Measurements from ENCODE around the gene SPOCD1. TPM values are rescaled to one million over a fixed set of nuclear protein-coding genes. Genes with fewer than 3 reads are reported as not detected.
A peak's percentile ranks its signal among the peaks of the same experiment; 100 is the strongest.

SPOCD1 gene
- total and polyA plus RNA-seq, 12 donors = 0.09 to 2.4 (median 0.61) TPM

DNA sequence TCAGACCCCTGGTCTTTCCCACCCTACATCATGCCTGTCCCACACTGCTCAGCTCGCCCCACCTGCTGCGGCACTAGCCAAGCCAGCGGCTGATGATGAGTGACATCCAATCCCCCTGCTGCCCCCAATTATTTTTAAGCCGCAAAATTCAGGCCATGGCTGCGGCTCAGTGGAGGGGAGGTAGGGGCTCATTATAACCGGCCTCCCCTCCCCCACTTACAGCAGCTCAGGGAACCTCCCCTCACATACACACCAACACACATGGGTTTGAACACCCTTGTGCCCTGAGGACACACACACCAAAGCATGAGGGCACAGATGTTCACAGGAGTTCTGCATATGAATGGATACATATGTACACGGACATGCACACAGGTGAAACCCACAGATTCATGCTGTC is 57.0 kb downstream of the SPOCD1 start:
- Histone ChIP-seq H3K4me1 (replicated peaks in 1 of 2) (peaks cover 17 to 31% of the 10 kb centered on the region in 2 donors), H3K9me3 (replicated peaks in 1 of 3) (no peaks in the 10 kb centered on the region), H3K27me3 (peaks cover 2% of the 10 kb centered on the region), H3K4me3 (no peak overlapping the region), H3K27ac (no peak overlapping the region), H3K36me3 (replicated peaks in 1 of 2) (no peaks in the 10 kb centered on the region)
- 89 to 94% (median 90%) methylated on average over 6 to 7 of the region's 7 CpGs for WGBS, 4 donors
- TF ChIP-seq, protein P1, sequence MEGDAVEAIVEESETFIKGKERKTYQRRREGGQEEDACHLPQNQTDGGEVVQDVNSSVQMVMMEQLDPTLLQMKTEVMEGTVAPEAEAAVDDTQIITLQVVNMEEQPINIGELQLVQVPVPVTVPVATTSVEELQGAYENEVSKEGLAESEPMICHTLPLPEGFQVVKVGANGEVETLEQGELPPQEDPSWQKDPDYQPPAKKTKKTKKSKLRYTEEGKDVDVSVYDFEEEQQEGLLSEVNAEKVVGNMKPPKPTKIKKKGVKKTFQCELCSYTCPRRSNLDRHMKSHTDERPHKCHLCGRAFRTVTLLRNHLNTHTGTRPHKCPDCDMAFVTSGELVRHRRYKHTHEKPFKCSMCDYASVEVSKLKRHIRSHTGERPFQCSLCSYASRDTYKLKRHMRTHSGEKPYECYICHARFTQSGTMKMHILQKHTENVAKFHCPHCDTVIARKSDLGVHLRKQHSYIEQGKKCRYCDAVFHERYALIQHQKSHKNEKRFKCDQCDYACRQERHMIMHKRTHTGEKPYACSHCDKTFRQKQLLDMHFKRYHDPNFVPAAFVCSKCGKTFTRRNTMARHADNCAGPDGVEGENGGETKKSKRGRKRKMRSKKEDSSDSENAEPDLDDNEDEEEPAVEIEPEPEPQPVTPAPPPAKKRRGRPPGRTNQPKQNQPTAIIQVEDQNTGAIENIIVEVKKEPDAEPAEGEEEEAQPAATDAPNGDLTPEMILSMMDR (IDR thresholded peaks at IDR 0.05) = no peak
- no peak for TF ChIP-seq POLR2A (IDR thresholded peaks at IDR 0.05)
- no peak for DNase-seq
- intact Hi-C loops (cut with DNase I) = no loop called here

DNA sequence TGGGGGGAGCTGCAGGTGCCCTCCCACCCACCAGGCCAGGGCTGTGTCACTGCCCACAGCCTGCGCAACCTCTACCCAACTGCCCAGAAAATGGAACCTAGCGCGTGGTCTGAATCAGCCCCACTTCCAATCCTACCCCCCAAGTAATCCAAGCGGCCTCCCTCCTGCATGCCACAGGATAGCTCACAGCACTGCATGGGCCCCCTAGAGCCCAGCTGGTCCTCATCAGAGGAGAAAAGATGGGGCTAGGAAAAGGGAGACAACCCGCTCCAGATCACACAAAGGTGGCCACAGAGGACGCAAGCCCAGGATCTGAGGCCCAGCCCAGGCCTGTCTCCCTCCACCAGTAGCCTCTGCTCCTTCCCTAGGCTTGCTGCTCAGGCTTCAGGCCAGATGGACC is 57.8 kb downstream of the SPOCD1 start:
- TF ChIP-seq, protein P1 (IDR thresholded peaks at IDR 0.05) = no peak
- TF ChIP-seq POLR2A (IDR thresholded peaks at IDR 0.05) = no peak
- H3K4me3 ChIP-seq = no peak overlapping the region
- intact Hi-C loops (cut with DNase I) = no loop called here
- no peak for DNase-seq
- WGBS, 4 donors = 95 to 100% (median 97%) methylated on average over 3 to 6 of the region's 6 CpGs
- H3K36me3 ChIP-seq (replicated peaks in 1 of 2) = no peaks in the 10 kb centered on the region
- no peak overlapping the region for H3K27ac ChIP-seq
- H3K9me3 ChIP-seq (replicated peaks in 1 of 3) = no peaks in the 10 kb centered on the region
- H3K4me1 ChIP-seq (replicated peaks in 1 of 2) = peaks cover 9 to 39% of the 10 kb centered on the region in 2 donors
- peaks cover 2% of the 10 kb centered on the region for H3K27me3 ChIP-seq

DNA sequence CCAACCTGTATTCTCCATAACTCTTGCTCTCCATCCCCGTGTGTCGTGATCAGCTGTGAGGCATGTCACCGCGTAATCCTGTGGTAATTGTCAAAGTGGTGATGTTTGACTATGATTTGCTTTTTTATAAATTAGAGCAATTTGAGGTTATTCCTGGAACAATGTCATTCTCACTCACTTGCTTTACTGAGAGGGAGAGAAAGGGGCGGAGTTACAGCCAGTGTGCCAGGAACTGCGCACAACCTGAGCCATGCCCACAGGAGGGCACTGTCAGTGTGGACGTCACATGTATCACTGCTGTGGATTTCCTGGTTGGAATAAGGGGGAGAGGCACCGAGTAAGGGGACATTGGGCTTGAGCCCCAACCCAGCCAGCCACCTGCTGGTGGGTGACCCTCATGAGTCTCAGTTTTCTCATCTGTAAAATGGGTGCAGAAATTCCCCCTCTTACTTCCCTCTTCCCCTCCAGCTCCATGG is 58.6 kb downstream of the SPOCD1 start:
- no peaks in the 10 kb centered on the region for H3K36me3 ChIP-seq (replicated peaks in 1 of 2)
- no peak overlapping the region for H3K27ac ChIP-seq
- peaks cover 6 to 37% of the 10 kb centered on the region in 2 donors for H3K4me1 ChIP-seq (replicated peaks in 1 of 2)
- 87 to 92% (median 89%) methylated on average over 8 of the region's 8 CpGs for WGBS, 4 donors
- DNase-seq = peak in 1 of 7 donors; percentile 73
- intact Hi-C loops (cut with DNase I) = no loop called here
- peaks cover under 1% of the 10 kb centered on the region for H3K27me3 ChIP-seq
- H3K4me3 ChIP-seq = no peak overlapping the region
- no peaks in the 10 kb centered on the region for H3K9me3 ChIP-seq (replicated peaks in 1 of 3)
- TF ChIP-seq, protein P1 (IDR thresholded peaks at IDR 0.05) = peak in 1 of 6 experiments; percentile 3
- TF ChIP-seq POLR2A (IDR thresholded peaks at IDR 0.05) = no peak

DNA sequence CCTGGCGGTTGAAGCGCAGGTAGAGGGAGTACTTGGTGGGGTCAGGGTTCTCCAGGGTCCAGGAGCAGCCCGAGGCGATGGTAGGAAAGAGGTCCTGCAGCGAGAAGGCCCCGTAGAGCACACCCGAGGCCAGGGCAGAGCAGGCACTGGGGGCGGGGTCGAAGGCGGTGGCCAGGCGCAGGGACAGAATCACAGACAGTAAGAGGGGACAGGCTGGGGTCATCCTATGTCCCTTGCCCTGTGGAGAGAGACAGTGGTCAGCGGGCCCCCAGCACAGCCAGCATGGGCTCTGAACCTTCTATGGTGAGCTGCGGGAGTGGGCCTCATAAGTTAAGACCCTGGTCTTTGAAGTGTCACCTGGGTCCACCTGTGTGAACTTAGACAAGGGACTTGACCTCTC is 59.2 kb downstream of the SPOCD1 start:
- Histone ChIP-seq H3K4me1 (replicated peaks in 1 of 2) (peaks cover 6 to 37% of the 10 kb centered on the region in 2 donors), H3K36me3 (replicated peaks in 1 of 2) (no peaks in the 10 kb centered on the region), H3K27ac (no peak overlapping the region), H3K27me3 (no peaks in the 10 kb centered on the region), H3K4me3 (no peak overlapping the region), H3K9me3 (replicated peaks in 1 of 3) (no peaks in the 10 kb centered on the region)
- no peak for TF ChIP-seq POLR2A (IDR thresholded peaks at IDR 0.05)
- TF ChIP-seq, protein P1 (IDR thresholded peaks at IDR 0.05) = no peak
- 83 to 96% (median 93%) methylated on average over 6 to 13 of the region's 13 CpGs for WGBS, 4 donors
- DNase-seq = no peak
- intact Hi-C loops (cut with DNase I) = no loop called here

Data from adrenal gland (tissue), 12 donors.